HG03159 (cell line): Measurements from ENCODE around the gene CAMK2G.

Source experiments
- ATAC-seq: cut with Tn5 transposase; IDR thresholded peaks from one replicate; pipeline ENCODE4 v1.9.1; 2021; ENCODE audit warnings: mild to moderate bottlenecking, moderate library complexity; ENCODE audit not compliant: unreplicated experiment

The CAMK2G gene

GRCh38 chr10:73780966-73781365, 93.4 kb downstream of the CAMK2G start:
- ATAC-seq = no peak

GRCh38 chr10:73780301-73780700, 94.1 kb downstream of the CAMK2G start:
- no peak for ATAC-seq

GRCh38 chr10:73779539-73780197, 94.7 kb downstream of the CAMK2G start:
- ATAC-seq = no peak

GRCh38 chr10:73779018-73779417, 95.3 kb downstream of the CAMK2G start:
- ATAC-seq = no peak

GRCh38 chr10:73774637-73775036, 99.7 kb downstream of the CAMK2G start:
- no peak for ATAC-seq

- no peak for ATAC-seq
These were observed 101.0 kb downstream of the CAMK2G start for GRCh38 chr10:73773152-73773879.

- peak; percentile 51 for ATAC-seq
These were observed 101.8 kb downstream of the CAMK2G start for GRCh38 chr10:73772281-73773151.

GRCh38 chr10:73771722-73772280, 102.6 kb downstream of the CAMK2G start:
- peak; percentile 43 for ATAC-seq

- no peak for ATAC-seq
These were observed 105.0 kb downstream of the CAMK2G start for GRCh38 chr10:73769396-73769795.

GRCh38 chr10:73768881-73769280, 105.5 kb downstream of the CAMK2G start:
- ATAC-seq = no peak

GRCh38 chr10:73765066-73765465, 109.3 kb downstream of the CAMK2G start:
- ATAC-seq = no peak

- no peak for ATAC-seq
These were observed 111.0 kb downstream of the CAMK2G start for GRCh38 chr10:73763343-73763742.

GRCh38 chr10:73762915-73763314, 111.4 kb downstream of the CAMK2G start:
- ATAC-seq = no peak
